Lung (tissue), 12 donors: ENCODE data around the gene HECW1. TPM values are rescaled to one million over a fixed set of nuclear protein-coding genes. Genes with fewer than 3 reads are reported as not detected.
A peak's percentile ranks its signal among the peaks of the same experiment; 100 is the strongest.

Experiments
- ATAC-seq: fragments of 200-7000 bp; cut with Tn5 transposase; one replicate; pipeline ENCODE4 v1.9.1; 2020; ENCODE audit warnings: moderate number of reproducible peaks; ENCODE audit not compliant: insufficient read depth, low FRiP score
- DNase-seq, 3 donors: peaks; one replicate each; pipeline ENCODE4 v3.0.0-alpha.2; 2013 to 2017
- H3K27ac ChIP-seq, 2 donors: one replicate each; pipeline ENCODE4 v1.5.1; 2013; ENCODE audit warnings: mild to moderate bottlenecking in 2 of 2, moderate library complexity in 2 of 2, control low read depth in 1 of 2, inconsistent platforms in 1 of 2, low read depth in 1 of 2, low read length in 1 of 2
- H3K27me3 ChIP-seq, 3 donors: one replicate each; pipeline ENCODE4 v1.5.1; 2013; ENCODE audit warnings: low read length in 2 of 3; ENCODE audit not compliant: control insufficient read depth in 3 of 3, insufficient read depth in 3 of 3
- H3K36me3 ChIP-seq, 4 donors: one replicate each; pipeline ENCODE4 v1.5.1; 2013; ENCODE audit warnings: low read length in 4 of 4, mild to moderate bottlenecking in 1 of 4, moderate library complexity in 1 of 4; ENCODE audit not compliant: control insufficient read depth in 4 of 4, insufficient read depth in 4 of 4
- H3K4me1 ChIP-seq, 5 donors: one replicate each; pipeline ENCODE4 v1.5.1; 2013; ENCODE audit warnings: low read length in 5 of 5, mild to moderate bottlenecking in 2 of 5, moderate library complexity in 1 of 5; ENCODE audit not compliant: control insufficient read depth in 5 of 5, insufficient read depth in 5 of 5
- H3K4me3 ChIP-seq: one replicate; pipeline ENCODE4 v1.5.1; 2013; ENCODE audit warnings: mild to moderate bottlenecking, control low read depth, moderate library complexity
- H3K9ac ChIP-seq, 2 donors: one replicate each; pipeline ENCODE4 v1.5.1; 2013; ENCODE audit warnings: low read length in 2 of 2, control low read depth in 1 of 2; ENCODE audit not compliant: insufficient read depth in 1 of 2
- H3K9me3 ChIP-seq, 4 donors: one replicate each; pipeline ENCODE4 v1.5.1; 2013; ENCODE audit warnings: low read length in 3 of 4, mild to moderate bottlenecking in 1 of 4, moderate library complexity in 1 of 4; ENCODE audit not compliant: control insufficient read depth in 4 of 4, insufficient read depth in 3 of 4
- CTCF ChIP-seq: IDR thresholded peaks from 2 replicates; pipeline ENCODE4 v1.5.1; 2012; ENCODE audit warnings: mild to moderate bottlenecking; ENCODE audit errors: control extremely low read depth, extremely low read depth
- WGBS, 2 donors: extraction: QIAGEN DNeasy Blood & Tissue Kit; methylation state at CpG; one replicate each; pipeline ENCODE4 v1.1.7; 2013; 5-methylcytosine and 5-hydroxymethylcytosine counted together
- polyA plus RNA-seq, 2 donors: library from polyadenylated mRNA; stranded (reverse); fragments of 200-250 nt; gene quantifications; one replicate each; pipeline ENCODE4 v1.2.1, GENCODE V29; 2013
- total RNA-seq, 2 donors: library from RNA; depleted of rRNA in 1 of 2; stranded (reverse); fragments of >200 nt in 1 of 2; gene quantifications; one replicate each; pipeline ENCODE4 v1.2.1, GENCODE V29; 2014 to 2021
- donor health status: control.
- donor health status: control.
- donor health status: Bipolar disorder and iron deficiency.
- donor health status: healthy.
- donor health status: DM: yes; HTN: yes; CAD: no.

Gene HECW1
- total and polyA plus RNA-seq, 4 donors = 0.05 to 0.21 (median 0.13) TPM

DNA sequence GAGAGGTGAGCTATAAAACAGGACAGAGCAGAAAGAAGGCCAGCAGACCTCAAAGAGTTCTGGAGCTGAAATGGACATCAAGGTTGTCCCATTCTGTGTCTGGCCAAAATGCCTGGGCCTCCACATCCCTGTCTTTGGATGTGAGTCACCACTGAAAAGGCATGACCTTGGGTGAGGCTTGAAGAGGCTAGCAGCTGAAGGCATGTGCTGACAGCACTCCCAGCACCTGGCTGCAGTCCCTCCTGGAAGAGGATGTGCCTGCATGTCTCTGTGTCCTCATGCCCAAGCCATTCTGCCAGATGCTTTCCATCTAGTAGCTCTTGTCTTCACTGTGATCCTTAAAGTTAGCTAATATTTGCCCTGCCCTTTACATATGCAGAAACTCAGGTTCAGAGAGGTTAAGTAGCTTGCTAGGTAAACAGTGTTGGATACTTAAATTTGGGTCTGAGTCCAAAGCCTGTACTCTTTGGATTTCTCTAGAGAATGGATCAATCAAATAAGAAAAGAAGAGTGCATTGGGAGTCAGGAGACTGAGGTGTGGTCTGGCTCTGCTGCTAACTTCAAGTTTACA is 35.8 kb downstream of the HECW1 start:
- H3K27me3 ChIP-seq = peaks cover 0 to 26% (median 2%) of the 10 kb centered on the region in 3 donors
- peak; percentile 56 for ATAC-seq

DNA sequence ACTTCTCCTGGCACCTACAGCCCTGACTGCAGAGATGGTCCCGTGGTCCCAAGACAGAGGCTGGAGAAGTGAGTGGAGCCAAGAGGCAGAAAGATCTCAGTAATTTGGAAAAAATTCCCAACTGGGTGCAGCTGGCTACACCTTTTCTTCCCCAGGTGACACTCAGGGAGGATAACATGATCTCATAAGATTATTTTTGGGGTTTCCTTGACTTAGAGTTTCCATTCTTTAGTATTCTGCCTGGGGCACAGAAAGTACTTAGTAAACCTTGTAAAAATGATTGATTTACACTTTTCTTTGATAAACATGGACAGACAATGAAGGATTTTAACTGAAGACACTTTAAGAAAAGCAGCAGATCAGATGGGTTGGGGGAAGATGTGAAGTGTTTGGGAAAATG is 38.6 kb downstream of the HECW1 start:
- TF ChIP-seq CTCF = no peak
- no peak overlapping the region for H3K27ac ChIP-seq
- DNase-seq = no peak
- no peak overlapping the region for H3K9ac ChIP-seq
- peaks cover 0 to 31% (median 2%) of the 10 kb centered on the region in 3 donors for H3K27me3 ChIP-seq
- no peak overlapping the region for H3K4me3 ChIP-seq
- H3K36me3 ChIP-seq = no peaks in the 10 kb centered on the region
- 83 to 100% methylated on average over 1 of the region's 1 CpG for WGBS, 2 donors
- peaks cover 0 to 3% (median 0%) of the 10 kb centered on the region in 5 donors for H3K4me1 ChIP-seq
- ATAC-seq = no peak
- H3K9me3 ChIP-seq = peaks cover 0 to 4% (median 0%) of the 10 kb centered on the region in 4 donors

More for the DNA sequence above, 35.8 kb downstream of the HECW1 start:
- H3K36me3 ChIP-seq = no peaks in the 10 kb centered on the region
- DNase-seq = peak in 1 of 3 donors; percentile 9
- peaks cover 0 to 4% (median 0%) of the 10 kb centered on the region in 4 donors for H3K9me3 ChIP-seq
- H3K4me3 ChIP-seq = no peak overlapping the region
- no peak overlapping the region for H3K27ac ChIP-seq
- no peak for TF ChIP-seq CTCF
- no peak overlapping the region for H3K9ac ChIP-seq
- H3K4me1 ChIP-seq = peaks cover 0 to 3% (median 0%) of the 10 kb centered on the region in 5 donors

DNA sequence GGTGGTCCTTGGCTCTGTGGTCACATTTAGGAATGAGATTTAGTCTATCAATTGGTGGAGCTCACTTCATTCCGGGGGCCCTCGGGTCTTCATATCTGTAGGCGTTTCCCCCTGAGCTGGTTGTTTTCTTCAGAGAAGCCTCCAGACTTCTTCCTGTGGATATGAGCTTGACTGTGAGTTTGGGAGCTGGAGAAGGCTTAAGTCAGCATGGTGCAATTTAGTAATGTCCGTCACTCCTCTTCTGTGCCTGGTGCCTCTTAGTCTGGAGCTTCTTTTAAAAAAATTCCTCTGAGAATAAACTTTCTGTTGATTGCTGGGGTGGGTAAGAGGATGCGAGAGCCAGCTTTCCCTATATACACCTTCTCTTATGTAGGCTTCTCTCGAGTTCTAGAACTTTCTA is 40.2 kb downstream of the HECW1 start:
- DNase-seq = no peak
- Histone ChIP-seq H3K27ac (no peak overlapping the region), H3K27me3 (peaks cover 0 to 25% (median 2%) of the 10 kb centered on the region in 3 donors), H3K9ac (no peak overlapping the region), H3K36me3 (no peaks in the 10 kb centered on the region), H3K4me3 (no peak overlapping the region), H3K9me3 (peaks cover 0 to 4% (median 0%) of the 10 kb centered on the region in 4 donors), H3K4me1 (peaks cover 0 to 3% (median 0%) of the 10 kb centered on the region in 5 donors)
- 73 to 76% methylated on average over 6 of the region's 6 CpGs for WGBS, 2 donors
- ATAC-seq = no peak
- TF ChIP-seq CTCF = no peak

- no peak for TF ChIP-seq CTCF
Measured at GRCh38 chr7:43155636-43156035, 43.2 kb downstream of the HECW1 start.

More at GRCh38 chr7:43155636-43156035, 43.2 kb downstream of the HECW1 start:
- Histone ChIP-seq H3K4me1 (no peaks in the 10 kb centered on the region), H3K27ac (no peak overlapping the region), H3K27me3 (peaks cover 0 to 25% (median 2%) of the 10 kb centered on the region in 3 donors), H3K9ac (no peak overlapping the region), H3K4me3 (no peak overlapping the region), H3K36me3 (no peaks in the 10 kb centered on the region), H3K9me3 (peaks cover 0 to 2% (median 0%) of the 10 kb centered on the region in 4 donors)
- ATAC-seq (no peak), DNase-seq (no peak)
- 78 to 80% methylated on average over 4 of the region's 4 CpGs for WGBS, 2 donors
